Aorta (tissue), 5 donors: ENCODE results near the gene FSTL1. TPM values are rescaled to one million over a fixed set of nuclear protein-coding genes. Genes with fewer than 3 reads are reported as not detected.
"Not testable (repeated sequence)": the region's sequence is repeated elsewhere in the genome, so short reads cannot be mapped to it uniquely, and the experiment has no call there.

ENCODE experiments used
- ATAC-seq: fragments of 200-7000 bp; cut with Tn5 transposase; one replicate; pipeline ENCODE4 v1.9.1; 2022; ENCODE audit warnings: moderate library complexity; ENCODE audit not compliant: low FRiP score
- DNase-seq, 2 donors: peaks; one replicate each; pipeline ENCODE4 v3.0.0-alpha.2; 2020
- H3K27ac ChIP-seq, 2 donors: one replicate each; pipeline ENCODE4 v1.5.1; 2013; ENCODE audit warnings: low read length in 2 of 2, mild to moderate bottlenecking in 2 of 2, moderate library complexity in 2 of 2, control low read depth in 1 of 2, inconsistent platforms in 1 of 2, low read depth in 1 of 2
- H3K27me3 ChIP-seq, 2 donors: one replicate each; pipeline ENCODE4 v1.6.1; 2013; ENCODE audit warnings: control low read depth in 1 of 2, low read length in 1 of 2, mild to moderate bottlenecking in 1 of 2, moderate library complexity in 1 of 2; ENCODE audit not compliant: insufficient read depth in 2 of 2, control insufficient read depth in 1 of 2
- H3K36me3 ChIP-seq, 2 donors: one replicate each; pipeline ENCODE4 v1.6.1; 2013; ENCODE audit warnings: control low read depth in 1 of 2, low read length in 1 of 2, mild to moderate bottlenecking in 1 of 2; ENCODE audit not compliant: insufficient read depth in 2 of 2, control insufficient read depth in 1 of 2
- H3K4me1 ChIP-seq, 2 donors: one replicate each; pipeline ENCODE4 v1.6.1; 2013; ENCODE audit warnings: low read length in 2 of 2, control low read depth in 1 of 2, mild to moderate bottlenecking in 1 of 2, moderate library complexity in 1 of 2; ENCODE audit not compliant: insufficient read depth in 2 of 2, control insufficient read depth in 1 of 2
- H3K4me3 ChIP-seq, 2 donors: one replicate each; pipeline ENCODE4 v1.5.1; 2013; ENCODE audit warnings: low read length in 2 of 2, control low read depth in 1 of 2, mild to moderate bottlenecking in 1 of 2
- H3K9me3 ChIP-seq: one replicate; pipeline ENCODE4 v1.6.1; 2013; ENCODE audit warnings: mild to moderate bottlenecking, low read length; ENCODE audit not compliant: control insufficient read depth
- WGBS, 2 donors: extraction: QIAGEN DNeasy Blood & Tissue Kit; methylation state at CpG; one replicate each; pipeline ENCODE4 v1.1.7; 2013; 5-methylcytosine and 5-hydroxymethylcytosine counted together
- intact Hi-C, 2 donors: fragments of 100-400 bp; cut with DNase I; formaldehyde crosslinking; loops; one replicate each; pipeline versions ENCODE4 v1.14.2 to v1.15.0; 2022
- polyA plus RNA-seq, 2 donors: library from polyadenylated mRNA; stranded (reverse); fragments of 200-250 nt; gene quantifications; one replicate each; pipeline ENCODE4 v1.2.3, GENCODE V29; 2013
- total RNA-seq, 2 donors: library from RNA; stranded (reverse); fragmentation: NEBNext Ultra II Directional; extraction: Animal tissue kit (Norgen Biotek cat#: 25700); gene quantifications; one replicate each; pipeline ENCODE4 v1.2.1, GENCODE V29; 2021
- donor health status: healthy with polysubstance abuse.
- donor health status: Bipolar disorder and iron deficiency.
- donor health status: DM: no; HTN: no; CAD: no.
- donor health status: DM: no; HTN: no; CAD: no.
- donor health status: DM: yes; HTN: yes; CAD: no.

The FSTL1 gene
- total and polyA plus RNA-seq, 4 donors = 103 to 833 (median 517) TPM

DNA sequence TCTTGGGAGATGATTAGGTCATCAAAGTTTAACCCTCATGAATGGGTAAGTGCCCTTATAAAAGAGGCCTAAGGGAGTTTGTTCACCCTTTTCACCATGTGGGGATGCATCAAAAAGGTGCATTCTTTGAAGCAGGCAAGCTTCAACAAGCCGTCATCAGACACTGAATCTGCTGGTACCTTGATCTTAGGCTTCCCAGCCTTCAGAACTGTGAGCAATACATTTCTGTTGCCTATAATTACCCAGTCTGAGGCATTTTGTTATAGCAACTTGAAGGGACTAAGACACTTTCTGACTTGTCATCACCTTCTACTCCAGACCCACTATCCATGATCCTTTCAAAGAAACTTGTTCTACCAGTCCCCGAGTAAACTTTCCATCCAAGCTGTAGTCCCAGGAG lies 57.0 kb downstream of the FSTL1 start:
- WGBS, 2 donors = 89 to 93% methylated on average over 2 of the region's 2 CpGs
- Histone ChIP-seq H3K27me3 (no peaks in the 10 kb centered on the region), H3K4me1 (no peaks in the 10 kb centered on the region), H3K9me3 (no peaks in the 10 kb centered on the region), H3K27ac (no peak overlapping the region), H3K36me3 (peaks cover 13 to 15% of the 10 kb centered on the region in 2 donors), H3K4me3 (no peak overlapping the region)
- DNase-seq (no peak), ATAC-seq (no peak)
- intact Hi-C loops = no loop called here

DNA sequence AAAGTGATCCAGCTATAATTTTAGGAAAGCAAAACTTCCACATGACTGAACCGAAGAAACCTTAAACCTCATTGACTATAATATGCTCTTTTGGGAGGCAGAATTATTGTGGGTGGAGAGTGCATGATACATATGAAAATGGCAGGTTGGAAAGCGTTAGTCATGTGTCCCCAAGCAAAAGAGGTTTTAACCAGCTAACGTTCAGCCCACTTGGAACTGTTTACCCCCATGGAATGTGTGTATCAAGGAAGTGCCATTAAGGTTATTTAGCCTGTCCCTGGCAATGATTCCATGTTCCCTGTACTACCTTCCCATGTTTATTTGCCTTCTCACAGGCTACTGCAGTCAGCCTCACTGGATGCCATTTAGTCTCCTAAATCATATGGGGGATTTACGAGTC lies 57.5 kb downstream of the FSTL1 start:
- WGBS, 2 donors = 40 to 58% methylated on average over 4 of the region's 4 CpGs
- ATAC-seq (no peak), DNase-seq (no peak)
- Histone ChIP-seq H3K9me3 (no peaks in the 10 kb centered on the region), H3K27me3 (no peaks in the 10 kb centered on the region), H3K27ac (no peak overlapping the region), H3K36me3 (peaks cover 12 to 13% of the 10 kb centered on the region in 2 donors), H3K4me1 (no peaks in the 10 kb centered on the region), H3K4me3 (no peak overlapping the region)
- intact Hi-C loops = no loop called here

DNA sequence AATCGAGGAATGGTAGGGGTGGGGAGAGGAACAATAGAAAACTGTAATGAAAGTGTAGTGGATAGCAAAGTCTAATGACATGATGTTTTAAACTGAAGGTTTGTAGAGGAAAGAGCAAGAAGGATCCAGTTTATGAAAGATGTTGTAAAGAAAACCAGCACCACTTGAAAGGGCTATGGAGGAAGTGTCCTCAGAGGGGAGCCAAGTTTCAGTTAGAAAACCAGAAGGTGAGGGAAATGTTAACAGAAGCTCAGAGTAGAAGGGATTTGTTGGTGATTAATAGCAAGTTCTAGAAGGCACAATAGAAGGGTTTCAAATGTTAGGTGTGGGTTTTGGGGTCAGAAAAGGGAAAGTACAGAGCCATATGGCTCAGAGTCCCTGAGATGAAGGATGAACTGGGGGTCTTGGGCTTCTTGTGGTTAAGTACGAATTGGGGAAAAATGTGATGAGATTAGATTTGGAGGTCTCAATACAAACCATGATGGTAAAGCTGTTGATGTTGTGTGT lies 67.8 kb downstream of the FSTL1 start:
- WGBS, 2 donors = 86% methylated on average over 2 of the region's 2 CpGs
- H3K27me3 ChIP-seq = no peaks in the 10 kb centered on the region
- no peaks in the 10 kb centered on the region for H3K9me3 ChIP-seq
- ATAC-seq = no peak
- intact Hi-C loops = no loop called here
- no peaks in the 10 kb centered on the region for H3K4me1 ChIP-seq
- DNase-seq = no peak
- no peak overlapping the region for H3K4me3 ChIP-seq
- no peak overlapping the region for H3K27ac ChIP-seq
- H3K36me3 ChIP-seq = peaks cover 0 to 4% of the 10 kb centered on the region in 2 donors

DNA sequence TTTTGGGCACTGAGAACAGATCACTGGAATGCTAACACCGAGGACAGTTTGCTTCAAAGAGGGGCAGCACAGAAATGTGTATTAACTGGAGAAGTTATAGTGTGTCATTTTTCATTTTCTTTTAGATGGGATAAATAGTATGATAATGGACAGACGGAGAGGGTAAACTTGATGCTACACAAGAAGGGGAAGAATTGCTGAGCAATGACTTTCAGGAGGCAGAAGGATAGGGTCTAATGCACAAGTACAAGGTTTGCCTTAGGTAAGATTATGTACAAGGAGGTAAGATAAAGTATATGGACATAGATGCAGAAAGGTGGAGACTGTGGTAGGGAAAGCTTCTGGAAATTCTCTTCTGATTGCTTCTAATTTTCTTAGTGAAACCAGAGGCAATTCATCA lies 69.3 kb downstream of the FSTL1 start:
- Histone ChIP-seq H3K27ac (no peak overlapping the region), H3K27me3 (no peaks in the 10 kb centered on the region), H3K4me1 (no peaks in the 10 kb centered on the region), H3K36me3 (peaks cover 0 to 4% of the 10 kb centered on the region in 2 donors), H3K9me3 (no peaks in the 10 kb centered on the region), H3K4me3 (no peak overlapping the region)
- WGBS, 2 donors = 87 to 93% methylated on average over 2 of the region's 2 CpGs
- intact Hi-C loops = no loop called here
- ATAC-seq = no peak
- no peak for DNase-seq

DNA sequence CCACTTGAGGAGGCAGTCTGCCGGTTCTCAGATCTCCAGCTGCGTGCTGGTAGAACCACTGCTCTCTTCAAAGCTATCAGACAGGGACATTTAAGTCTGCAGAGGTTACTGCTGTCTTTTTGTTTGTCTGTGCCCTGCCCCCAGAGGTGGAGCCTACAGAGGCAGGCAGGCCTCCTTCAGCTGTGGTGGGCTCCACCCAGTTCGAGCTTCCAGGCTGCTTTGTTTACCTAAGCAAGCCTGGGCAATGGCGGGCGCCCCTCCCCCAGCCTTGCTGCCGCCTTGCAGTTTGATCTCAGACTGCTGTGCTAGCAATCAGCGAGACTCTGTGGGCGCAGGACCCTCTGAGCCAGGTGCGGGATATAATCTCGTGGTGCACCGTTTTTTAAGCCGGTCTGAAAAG lies 72.8 kb downstream of the FSTL1 start:
- not testable (repeated sequence) for DNase-seq, ATAC-seq

DNA sequence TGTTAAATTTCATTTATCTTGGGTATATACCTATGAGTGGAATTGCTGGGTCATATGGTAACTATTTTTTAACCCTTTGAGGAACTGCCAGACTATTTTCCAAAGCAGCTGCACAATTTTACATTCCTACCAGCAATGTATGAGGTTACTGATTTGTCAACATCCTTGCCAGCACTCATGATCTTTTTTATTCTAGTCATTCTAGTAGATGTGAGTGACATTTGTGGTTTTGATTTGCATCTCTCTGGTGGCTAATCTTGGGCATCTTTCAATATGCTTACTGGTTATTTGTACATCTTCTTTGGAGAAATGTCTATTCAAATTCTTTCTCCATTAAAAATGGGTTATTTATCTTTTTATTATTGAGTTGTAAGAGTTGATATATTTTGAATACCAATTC lies 80.3 kb downstream of the FSTL1 start:
- intact Hi-C loops = no loop called here
- Histone ChIP-seq H3K27ac (no peak overlapping the region), H3K4me3 (no peak overlapping the region), H3K27me3 (no peaks in the 10 kb centered on the region), H3K4me1 (no peaks in the 10 kb centered on the region), H3K9me3 (no peaks in the 10 kb centered on the region), H3K36me3 (no peaks in the 10 kb centered on the region)
- DNase-seq = no peak
- no peak for ATAC-seq

More for the DNA sequence above, 72.8 kb downstream of the FSTL1 start:
- H3K27me3 ChIP-seq, H3K27ac ChIP-seq, H3K4me3 ChIP-seq, H3K36me3 ChIP-seq, H3K4me1 ChIP-seq, intact Hi-C loops, H3K9me3 ChIP-seq: not testable (repeated sequence)
- 74 to 79% methylated on average over 10 to 12 of the region's 12 CpGs for WGBS, 2 donors

DNA sequence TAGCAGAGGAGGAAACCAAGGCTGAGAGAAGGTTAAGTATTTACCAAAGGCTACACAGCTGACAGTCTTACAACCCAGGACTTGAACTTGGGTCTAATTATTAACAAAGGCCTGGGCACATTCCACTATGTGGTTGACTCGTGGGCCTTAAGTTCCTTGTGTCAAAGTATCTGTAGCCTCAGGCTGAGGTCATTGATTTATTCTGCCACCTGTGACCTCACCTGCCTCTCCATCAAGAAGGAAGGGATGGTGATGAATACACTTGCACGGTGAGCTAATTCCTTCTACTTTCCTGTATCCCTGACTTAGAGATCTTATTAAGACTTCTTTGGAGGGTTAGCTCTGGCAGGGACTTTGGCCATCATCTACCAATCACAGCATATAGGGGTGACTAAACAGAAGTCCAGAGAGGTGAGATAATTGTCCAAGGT lies 81.7 kb downstream of the FSTL1 start:
- Histone ChIP-seq H3K4me1 (no peaks in the 10 kb centered on the region), H3K4me3 (no peak overlapping the region), H3K36me3 (no peaks in the 10 kb centered on the region), H3K9me3 (no peaks in the 10 kb centered on the region), H3K27me3 (no peaks in the 10 kb centered on the region), H3K27ac (no peak overlapping the region)
- no peak for ATAC-seq
- 61 to 62% methylated on average over 2 of the region's 2 CpGs for WGBS, 2 donors
- intact Hi-C loops = no loop called here
- DNase-seq = no peak

DNA sequence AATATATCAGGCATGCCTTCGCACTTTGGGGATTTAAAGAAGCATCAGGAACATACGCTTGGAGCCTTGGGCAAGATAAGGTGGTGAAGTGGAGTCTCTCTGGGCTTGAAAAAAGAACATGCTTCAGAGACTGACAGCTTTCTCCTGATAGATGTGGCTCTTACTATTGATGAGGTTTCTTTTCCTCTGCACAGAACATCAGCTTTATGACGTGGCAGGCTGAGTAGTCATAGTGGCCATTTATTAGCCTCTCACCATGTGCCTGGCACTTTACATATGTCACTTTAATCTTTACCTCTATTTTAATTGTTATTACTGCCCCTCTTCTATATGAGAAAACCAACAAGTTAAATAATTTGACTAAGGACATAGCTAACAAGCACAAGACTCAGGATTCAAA lies 82.6 kb downstream of the FSTL1 start:
- Histone ChIP-seq H3K36me3 (no peaks in the 10 kb centered on the region), H3K4me3 (no peak overlapping the region), H3K4me1 (no peaks in the 10 kb centered on the region), H3K9me3 (no peaks in the 10 kb centered on the region), H3K27ac (no peak overlapping the region), H3K27me3 (no peaks in the 10 kb centered on the region)
- intact Hi-C loops = no loop called here
- 41 to 54% methylated on average over 3 of the region's 3 CpGs for WGBS, 2 donors
- ATAC-seq (no peak), DNase-seq (no peak)

DNA sequence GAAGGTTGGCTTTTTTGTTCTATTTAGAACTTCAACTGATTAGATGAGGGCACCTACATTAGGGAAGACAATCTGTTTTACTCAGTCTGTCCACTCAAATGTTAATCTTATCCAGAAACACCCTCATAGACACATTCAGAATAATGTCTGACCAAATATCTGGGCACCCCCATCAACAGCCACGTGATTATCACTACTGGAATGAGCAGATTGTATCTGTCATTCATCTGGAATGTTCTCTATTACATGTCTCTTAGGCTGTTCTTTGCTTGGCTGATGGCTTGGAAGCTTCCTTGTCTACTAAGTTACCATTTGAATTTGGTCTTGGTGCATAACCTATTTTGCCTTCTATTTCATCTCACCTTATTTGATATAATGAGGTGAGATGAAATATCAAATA lies 86.0 kb downstream of the FSTL1 start:
- no peaks in the 10 kb centered on the region for H3K9me3 ChIP-seq
- ATAC-seq = no peak
- no peak overlapping the region for H3K27ac ChIP-seq
- H3K27me3 ChIP-seq = no peaks in the 10 kb centered on the region
- intact Hi-C loops = no loop called here
- no peak for DNase-seq
- no peak overlapping the region for H3K4me3 ChIP-seq
- no peaks in the 10 kb centered on the region for H3K4me1 ChIP-seq
- WGBS, 2 donors = 6 to 7% methylated on average over 1 of the region's 1 CpG
- H3K36me3 ChIP-seq = no peaks in the 10 kb centered on the region
